ENCODE results near the gene UGT1A8. TPM values are rescaled to one million over a fixed set of nuclear protein-coding genes. Genes with fewer than 3 reads are reported as not detected.

UGT1A8 gene
- total RNA-seq, 1 experiment from 2014 or later = not detected

DNA sequence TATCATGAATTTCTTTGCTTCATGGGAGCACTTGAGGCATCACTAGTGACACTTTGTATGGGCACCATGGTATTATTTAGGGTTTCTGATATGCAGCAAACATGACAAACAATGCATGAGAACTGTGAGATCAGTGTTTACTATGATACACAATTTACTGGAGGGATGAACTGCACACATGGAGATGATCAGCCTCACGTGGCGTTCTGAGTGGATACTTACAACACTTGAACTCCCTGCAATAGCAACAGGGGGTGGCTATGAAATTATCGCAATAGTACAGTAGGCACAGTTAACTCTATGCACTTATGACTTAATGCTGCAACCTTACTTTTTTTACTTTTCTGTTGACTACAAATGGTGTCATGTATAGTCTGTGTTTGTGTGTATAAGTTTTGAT lies 18.5 kb upstream of the UGT1A8 start:
- Histone ChIP-seq H3K27me3 (ENCODE audit: insufficient read depth, low read length) (no peaks in the 10 kb centered on the region), H3K9ac (ENCODE audit: low read length) (no peak overlapping the region), H2AFZ (ENCODE audit: low read depth, low read length, poor library complexity, severe bottlenecking) (no peak overlapping the region), H3K9me3 (ENCODE audit: control insufficient read depth in 1 of 2, insufficient read depth in 1 of 2, low read depth in 1 of 2, low read length in 2 of 2) (no peaks in the 10 kb centered on the region), H3K4me3 (replicated peaks in 1 of 2; ENCODE audit: low read depth in 1 of 2, low read length in 2 of 2) (no peak overlapping the region), H3K79me2 (ENCODE audit: insufficient read depth, low read length) (no peaks in the 10 kb centered on the region), H3K27ac (ENCODE audit: low read depth, low read length) (no peak overlapping the region), H3K4me2 (ENCODE audit: low read length) (no peak overlapping the region), H4K20me1 (ENCODE audit: insufficient read depth) (no peaks in the 10 kb centered on the region), H3K9me2 (ENCODE audit: insufficient read depth) (0 out of 2 replicates have a peak, but pooled peaks cover 2% of the 10 kb centered on the region), H3K36me3 (ENCODE audit: control insufficient read depth in 1 of 2, insufficient read depth in 2 of 2, low read length in 2 of 2) (no peaks in the 10 kb centered on the region), H3K4me1 (ENCODE audit: control insufficient read depth in 1 of 2, insufficient read depth in 2 of 2, low read length in 2 of 2) (no peaks in the 10 kb centered on the region)
- no peak for ATAC-seq
- TF ChIP-seq CBX3 (IDR thresholded peaks at IDR 0.05; ENCODE audit: low read depth) (no peak), SIN3A (IDR thresholded peaks at IDR 0.05; ENCODE audit: low read depth) (no peak), POLR2A (IDR thresholded peaks at IDR 0.05; ENCODE audit: borderline replicate concordance, extremely low read depth, insufficient read depth, insufficient read length) (no peak), EZH2phosphoT487 (IDR thresholded peaks at IDR 0.05; ENCODE audit: borderline replicate concordance) (no peak), EGR1 (IDR thresholded peaks at IDR 0.05; ENCODE audit: low read depth) (no peak), POLR2AphosphoS5 (IDR thresholded peaks at IDR 0.05; ENCODE audit: low read depth, low read length) (no peak), TCF7L2 (IDR thresholded peaks at IDR 0.05; ENCODE audit: borderline replicate concordance, extremely low read depth, insufficient read depth, insufficient read length) (no peak), SP1 (IDR thresholded peaks at IDR 0.05; ENCODE audit: low read depth) (no peak), CEBPB (IDR thresholded peaks at IDR 0.05; ENCODE audit: low read depth) (no peak), ZNF274 (IDR thresholded peaks at IDR 0.05; ENCODE audit: low read depth, low read length) (no peak)
- TF ChIP-seq, protein P1, sequence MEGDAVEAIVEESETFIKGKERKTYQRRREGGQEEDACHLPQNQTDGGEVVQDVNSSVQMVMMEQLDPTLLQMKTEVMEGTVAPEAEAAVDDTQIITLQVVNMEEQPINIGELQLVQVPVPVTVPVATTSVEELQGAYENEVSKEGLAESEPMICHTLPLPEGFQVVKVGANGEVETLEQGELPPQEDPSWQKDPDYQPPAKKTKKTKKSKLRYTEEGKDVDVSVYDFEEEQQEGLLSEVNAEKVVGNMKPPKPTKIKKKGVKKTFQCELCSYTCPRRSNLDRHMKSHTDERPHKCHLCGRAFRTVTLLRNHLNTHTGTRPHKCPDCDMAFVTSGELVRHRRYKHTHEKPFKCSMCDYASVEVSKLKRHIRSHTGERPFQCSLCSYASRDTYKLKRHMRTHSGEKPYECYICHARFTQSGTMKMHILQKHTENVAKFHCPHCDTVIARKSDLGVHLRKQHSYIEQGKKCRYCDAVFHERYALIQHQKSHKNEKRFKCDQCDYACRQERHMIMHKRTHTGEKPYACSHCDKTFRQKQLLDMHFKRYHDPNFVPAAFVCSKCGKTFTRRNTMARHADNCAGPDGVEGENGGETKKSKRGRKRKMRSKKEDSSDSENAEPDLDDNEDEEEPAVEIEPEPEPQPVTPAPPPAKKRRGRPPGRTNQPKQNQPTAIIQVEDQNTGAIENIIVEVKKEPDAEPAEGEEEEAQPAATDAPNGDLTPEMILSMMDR (IDR thresholded peaks at IDR 0.05 in 2 of 3, conservative IDR thresholded peaks at IDR 0.05 in 1 of 3; ENCODE audit: borderline replicate concordance in 1 of 3, insufficient read depth in 1 of 3, low read depth in 2 of 3, low read length in 2 of 3) = no peak
- intact Hi-C loops (cut with micrococcal nuclease) = no loop called here
- POLR2A ChIA-PET = no interaction called here
- CTCF ChIA-PET = no interaction called here
- RAD21 ChIA-PET (ENCODE audit: low non-redundant PET in 1 of 2, low total read pairs in 2 of 2, uncharacterized antibody in 2 of 2, unreplicated experiment in 2 of 2) = no interaction called here
- no peak for DNase-seq (ENCODE audit: low read depth, low spot score)
- BruUV-seq (replicated peaks) = no TSS peak
